SK-N-SH (cell line): ENCODE results near the gene NAV1.
A peak's percentile ranks its signal among the peaks of the same experiment; 100 is the strongest.

ENCODE experiments used
- CHD2 ChIP-seq: fragments of 150-350 bp; IDR thresholded peaks from 2 replicates; pipeline ENCODE4 v1.6.1; 2018; ENCODE audit warnings: low read length; ENCODE audit not compliant: partially characterized antibody
- ELF1 ChIP-seq: IDR thresholded peaks from 2 replicates; pipeline ENCODE4 v1.4.0; 2012
- EP300 ChIP-seq, 2 experiments: IDR thresholded peaks; 2 replicates each; pipeline versions ENCODE4 v1.4.0 to v1.6.1; 2012; ENCODE audit warnings: borderline replicate concordance in 1 of 2, low read depth in 1 of 2, low read length in 1 of 2
- POLR2AphosphoS5 ChIP-seq: IDR thresholded peaks from 2 replicates; pipeline ENCODE4 v1.6.1; 2012; ENCODE audit warnings: low read depth, low read length
- RAD21 ChIP-seq: IDR thresholded peaks from 2 replicates; pipeline ENCODE4 v1.6.1; 2012; ENCODE audit warnings: mild to moderate bottlenecking, low read length
- RFX5 ChIP-seq: IDR thresholded peaks from 2 replicates; pipeline ENCODE4 v1.6.1; 2012; ENCODE audit warnings: mild to moderate bottlenecking, improper control_type of control experiment, low read length
- RXRA ChIP-seq: IDR thresholded peaks from 2 replicates; pipeline ENCODE4 v1.4.0; 2012; ENCODE audit warnings: low read depth, mild to moderate bottlenecking, borderline replicate concordance
- TEAD4 ChIP-seq: IDR thresholded peaks from 2 replicates; pipeline ENCODE4 v1.4.0; 2012; ENCODE audit warnings: mild to moderate bottlenecking, borderline replicate concordance; ENCODE audit not compliant: insufficient read depth
- TF ChIP-seq, protein P1 (sequence below): IDR thresholded peaks from 2 replicates; pipeline ENCODE4; 2012
- TF ChIP-seq, protein P2 (sequence below): fragments of 200-600 bp; sonication (generic); IDR thresholded peaks from 2 replicates; pipeline ENCODE4 v1.6.1; 2017; ENCODE audit warnings: antibody characterized with exemption, mild to moderate bottlenecking, moderate library complexity

DNA sequence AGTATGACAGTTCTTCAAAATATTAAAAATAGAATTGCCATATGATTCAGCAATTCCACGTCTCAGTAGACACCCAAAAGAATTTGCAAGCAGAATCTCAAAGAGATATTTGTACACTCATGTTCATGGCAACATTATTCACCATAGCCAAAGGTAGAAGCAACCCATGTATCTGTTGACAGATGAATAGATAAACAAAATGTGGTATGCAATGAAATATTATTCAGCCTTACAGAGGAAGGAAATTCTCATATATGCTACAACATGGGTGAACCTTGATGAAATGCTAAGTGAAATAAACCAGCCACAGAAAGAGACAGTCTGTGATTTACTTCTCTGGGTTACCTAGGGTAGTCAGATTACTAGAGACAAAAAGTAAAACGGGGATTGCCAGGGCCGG is 47.0 kb downstream of the NAV1 start:
- TF ChIP-seq RAD21 (no peak), EP300 (IDR thresholded peaks at IDR 0.05; ENCODE audit: borderline replicate concordance in 1 of 2, low read depth in 1 of 2, low read length in 1 of 2) (no peak), RFX5 (no peak), TEAD4 (no peak), RXRA (no peak), POLR2AphosphoS5 (no peak), ELF1 (no peak), CHD2 (no peak)
- TF ChIP-seq, protein P1, sequence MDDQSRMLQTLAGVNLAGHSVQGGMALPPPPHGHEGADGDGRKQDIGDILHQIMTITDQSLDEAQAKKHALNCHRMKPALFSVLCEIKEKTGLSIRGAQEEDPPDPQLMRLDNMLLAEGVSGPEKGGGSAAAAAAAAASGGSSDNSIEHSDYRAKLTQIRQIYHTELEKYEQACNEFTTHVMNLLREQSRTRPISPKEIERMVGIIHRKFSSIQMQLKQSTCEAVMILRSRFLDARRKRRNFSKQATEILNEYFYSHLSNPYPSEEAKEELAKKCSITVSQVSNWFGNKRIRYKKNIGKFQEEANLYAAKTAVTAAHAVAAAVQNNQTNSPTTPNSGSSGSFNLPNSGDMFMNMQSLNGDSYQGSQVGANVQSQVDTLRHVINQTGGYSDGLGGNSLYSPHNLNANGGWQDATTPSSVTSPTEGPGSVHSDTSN = peak; percentile 26; the same call in 1 of the 2 replicates
- TF ChIP-seq, protein P2, sequence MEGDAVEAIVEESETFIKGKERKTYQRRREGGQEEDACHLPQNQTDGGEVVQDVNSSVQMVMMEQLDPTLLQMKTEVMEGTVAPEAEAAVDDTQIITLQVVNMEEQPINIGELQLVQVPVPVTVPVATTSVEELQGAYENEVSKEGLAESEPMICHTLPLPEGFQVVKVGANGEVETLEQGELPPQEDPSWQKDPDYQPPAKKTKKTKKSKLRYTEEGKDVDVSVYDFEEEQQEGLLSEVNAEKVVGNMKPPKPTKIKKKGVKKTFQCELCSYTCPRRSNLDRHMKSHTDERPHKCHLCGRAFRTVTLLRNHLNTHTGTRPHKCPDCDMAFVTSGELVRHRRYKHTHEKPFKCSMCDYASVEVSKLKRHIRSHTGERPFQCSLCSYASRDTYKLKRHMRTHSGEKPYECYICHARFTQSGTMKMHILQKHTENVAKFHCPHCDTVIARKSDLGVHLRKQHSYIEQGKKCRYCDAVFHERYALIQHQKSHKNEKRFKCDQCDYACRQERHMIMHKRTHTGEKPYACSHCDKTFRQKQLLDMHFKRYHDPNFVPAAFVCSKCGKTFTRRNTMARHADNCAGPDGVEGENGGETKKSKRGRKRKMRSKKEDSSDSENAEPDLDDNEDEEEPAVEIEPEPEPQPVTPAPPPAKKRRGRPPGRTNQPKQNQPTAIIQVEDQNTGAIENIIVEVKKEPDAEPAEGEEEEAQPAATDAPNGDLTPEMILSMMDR = no peak
